Stimulated activated CD8-positive, alpha-beta memory T cell treated with anti-CD3 and anti-CD28 coated beads, Interleukin-12 subunit alpha, Interleukin-12 subunit beta, amount 100 ng/mL, for 1 hour (primary cell): ENCODE data around the gene ATP5F1D.

ENCODE experiments used
- DNase-seq: peaks from one replicate; pipeline ENCODE4 v3.0.0-alpha.2; 2020; ENCODE audit warnings: low read depth

ATP5F1D gene

GRCh38 chr19:1259206-1259875, 17.8 kb downstream of the ATP5F1D start:
- no peak for DNase-seq

DNA sequence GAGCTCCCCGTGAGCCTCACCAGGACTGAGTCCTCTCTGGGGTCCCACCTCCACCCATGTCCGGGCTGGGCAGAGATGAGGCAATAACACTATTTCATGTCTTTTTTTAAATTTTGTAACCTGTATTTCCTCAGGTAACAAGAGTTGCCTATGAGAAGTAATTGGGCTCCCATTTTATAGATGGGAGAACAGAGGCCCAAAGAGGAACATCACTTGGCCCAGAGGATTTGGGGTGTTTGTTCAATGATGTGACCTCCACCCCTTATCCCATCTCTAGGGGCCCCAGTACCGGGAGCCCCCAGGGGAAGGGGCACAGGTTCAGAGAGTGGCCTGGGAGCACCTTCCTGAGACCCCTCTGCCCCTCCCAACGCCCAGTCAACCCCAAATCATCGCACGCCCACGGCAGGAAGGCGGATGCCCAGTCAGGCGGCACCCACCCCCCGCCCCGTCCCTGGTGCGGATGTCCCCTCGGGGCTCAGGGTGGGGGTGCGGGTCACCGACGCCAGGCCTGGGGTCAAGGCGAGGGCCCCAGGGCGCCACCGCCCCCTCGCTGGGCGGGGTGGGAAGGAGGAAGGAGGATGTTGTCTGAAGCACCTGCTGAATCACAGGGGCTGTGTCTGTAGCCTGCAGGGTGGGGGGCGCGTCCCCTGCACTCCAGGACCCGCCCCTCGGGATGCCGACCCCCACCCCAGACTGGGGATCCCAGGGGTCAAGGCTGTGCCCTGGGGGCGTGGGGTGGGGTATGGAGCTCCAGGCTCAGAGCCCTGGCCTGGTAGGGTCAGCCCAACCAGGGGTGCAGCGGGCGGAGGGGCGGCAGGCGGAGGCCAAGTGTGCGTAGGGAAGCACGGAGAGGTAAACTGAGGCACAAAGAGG, 18.6 kb downstream of the ATP5F1D start:
- DNase-seq, result no peak

- peak; percentile 95 for DNase-seq
These were observed 19.4 kb downstream of the ATP5F1D start for GRCh38 chr19:1260749-1261537.

DNA sequence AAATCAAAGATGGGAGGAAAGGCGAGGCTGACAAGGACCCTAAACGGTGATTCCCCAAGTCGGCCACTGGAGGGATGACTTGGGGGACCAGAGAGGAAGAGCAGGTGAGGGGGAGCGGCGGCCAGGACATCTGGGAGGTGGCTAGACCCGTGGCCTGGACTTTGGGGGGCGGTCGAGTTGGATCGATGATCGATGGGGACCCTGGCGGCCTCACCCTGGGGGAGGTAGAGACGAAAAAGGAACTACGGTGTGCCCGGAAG, 19.9 kb downstream of the ATP5F1D start:
- DNase-seq, result no peak

GRCh38 chr19:1261798-1262622, 20.5 kb downstream of the ATP5F1D start:
- DNase-seq, result no peak

DNA sequence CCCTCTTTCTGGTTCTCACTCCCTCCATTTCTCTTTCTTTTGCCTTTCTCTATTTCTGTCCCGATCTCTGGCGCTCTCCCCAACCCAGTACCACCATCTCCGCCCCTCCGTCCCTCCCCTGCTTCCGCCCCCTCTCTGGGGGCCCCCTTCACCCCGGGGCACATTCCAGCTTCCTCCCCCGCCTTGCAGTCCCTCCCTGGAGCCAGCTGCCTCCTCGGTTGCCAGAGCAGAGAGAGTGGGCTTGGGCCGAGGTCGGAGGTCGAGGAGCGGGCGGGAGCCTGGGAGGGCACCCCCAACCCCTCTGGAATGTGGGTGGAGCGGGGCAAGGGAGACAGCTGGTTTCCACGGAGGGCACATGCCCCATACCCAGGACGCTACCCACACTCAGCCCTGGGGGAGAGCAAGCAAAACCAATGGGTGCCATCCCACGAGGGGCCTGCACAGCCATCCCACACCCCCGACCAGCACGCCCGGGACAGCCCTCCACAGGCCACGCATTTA, 21.1 kb downstream of the ATP5F1D start:
- no peak for DNase-seq

GRCh38 chr19:1263188-1263587, 21.6 kb downstream of the ATP5F1D start:
- DNase-seq, result no peak

DNA sequence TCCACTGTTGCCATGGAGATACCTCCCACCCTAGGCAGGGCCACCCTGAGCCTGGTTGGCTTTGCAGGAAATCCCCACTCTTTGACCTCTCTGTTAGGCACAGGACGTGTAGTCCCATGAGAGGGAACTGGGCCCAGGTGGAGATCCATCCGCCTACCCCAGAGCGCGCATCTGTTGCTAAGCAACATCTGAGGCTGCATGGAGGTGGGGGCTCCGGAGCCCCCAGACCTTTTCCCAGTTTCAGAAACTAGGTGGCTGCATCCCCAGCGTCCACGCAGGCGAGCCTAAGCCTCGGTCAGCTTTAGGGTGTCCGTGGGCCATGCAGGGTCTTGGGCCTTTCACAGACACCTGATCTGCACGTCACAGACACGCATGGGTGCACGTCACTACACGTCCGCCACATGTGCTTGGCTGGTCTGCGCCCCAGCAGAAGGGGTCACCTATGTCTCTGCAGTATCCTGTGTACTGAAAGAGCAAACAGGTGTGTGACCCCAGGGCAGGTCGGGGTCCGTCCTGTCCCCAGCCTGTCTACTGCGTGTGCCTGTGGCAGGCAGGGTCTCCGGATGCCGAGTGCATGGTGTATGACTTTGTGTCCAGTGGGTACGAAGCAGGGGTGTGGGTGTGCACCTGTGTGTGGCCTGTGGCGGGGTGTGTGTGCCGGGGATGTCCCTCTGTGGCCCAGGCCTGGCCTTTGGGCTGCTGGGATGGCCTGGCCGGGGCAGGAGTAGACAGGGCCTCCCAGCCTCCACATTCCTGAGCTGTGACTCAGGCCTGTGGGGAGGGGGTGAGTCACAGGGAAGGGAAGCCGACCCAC, 23.5 kb downstream of the ATP5F1D start:
- DNase-seq, result no peak

DNA sequence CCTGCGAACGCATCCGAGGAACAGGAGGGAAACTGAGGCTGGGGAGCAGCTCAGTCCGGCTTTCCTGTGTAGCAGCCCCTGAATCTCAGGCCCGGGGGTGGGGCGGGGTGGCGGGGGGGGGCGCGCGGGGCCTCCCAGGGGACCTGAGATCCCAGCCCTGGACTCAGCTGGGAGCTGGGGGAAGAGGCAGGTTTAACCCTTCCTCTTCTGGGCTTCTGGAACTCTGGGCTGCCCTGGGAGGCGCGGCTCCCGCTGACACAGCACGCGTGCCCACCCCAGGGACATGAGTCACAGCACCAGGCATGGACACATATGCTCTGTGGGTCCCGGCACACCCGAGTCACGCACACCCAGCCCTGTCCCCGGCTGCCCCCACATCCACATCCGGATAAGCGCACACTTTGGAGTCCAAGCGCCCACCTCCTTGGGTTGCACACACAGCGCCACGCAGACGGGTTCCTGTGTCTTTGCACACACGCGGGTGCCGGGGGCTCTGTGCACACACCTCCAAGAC, 24.1 kb downstream of the ATP5F1D start:
- DNase-seq, result no peak

DNA sequence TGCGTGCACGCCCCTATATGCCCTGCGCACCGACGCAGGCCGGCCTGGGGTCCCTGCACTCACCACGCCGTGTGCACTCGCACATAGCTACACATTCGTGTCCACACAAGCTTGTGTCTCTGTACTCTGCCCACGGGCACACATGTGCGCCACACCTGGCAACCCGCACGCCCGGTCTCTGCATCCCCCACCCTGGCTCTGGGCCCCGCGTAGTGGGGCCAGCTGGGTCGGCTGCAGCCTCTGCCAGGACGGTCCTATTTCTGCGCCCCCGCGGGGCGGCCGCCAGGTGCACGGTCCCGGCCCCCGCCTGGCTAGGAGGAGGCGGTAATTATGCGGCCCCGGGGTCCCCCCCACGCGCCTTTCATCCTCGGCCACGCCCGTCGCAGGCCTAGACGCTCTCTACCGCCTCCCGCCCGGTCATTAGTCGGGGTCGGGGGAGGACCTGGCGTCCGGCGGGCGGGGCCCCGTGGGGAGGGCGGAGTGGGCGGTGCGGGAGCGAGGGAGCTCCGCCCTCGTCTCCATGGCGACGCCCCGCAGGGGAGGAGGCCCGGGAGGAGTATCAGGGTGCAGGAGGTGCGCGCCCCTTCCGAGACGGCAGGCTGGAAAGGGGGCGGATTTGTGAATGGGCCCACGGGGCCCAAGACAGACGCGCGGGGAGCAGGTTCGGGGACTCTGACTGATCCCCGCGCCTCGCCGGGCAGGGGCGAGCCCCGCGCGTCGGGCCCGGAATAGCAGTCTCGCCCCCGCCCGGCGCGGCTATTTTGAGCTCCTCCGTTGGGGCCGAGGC, 24.8 kb downstream of the ATP5F1D start:
- no peak for DNase-seq

GRCh38 chr19:1266916-1267476, 25.4 kb downstream of the ATP5F1D start:
- DNase-seq, result no peak

DNA sequence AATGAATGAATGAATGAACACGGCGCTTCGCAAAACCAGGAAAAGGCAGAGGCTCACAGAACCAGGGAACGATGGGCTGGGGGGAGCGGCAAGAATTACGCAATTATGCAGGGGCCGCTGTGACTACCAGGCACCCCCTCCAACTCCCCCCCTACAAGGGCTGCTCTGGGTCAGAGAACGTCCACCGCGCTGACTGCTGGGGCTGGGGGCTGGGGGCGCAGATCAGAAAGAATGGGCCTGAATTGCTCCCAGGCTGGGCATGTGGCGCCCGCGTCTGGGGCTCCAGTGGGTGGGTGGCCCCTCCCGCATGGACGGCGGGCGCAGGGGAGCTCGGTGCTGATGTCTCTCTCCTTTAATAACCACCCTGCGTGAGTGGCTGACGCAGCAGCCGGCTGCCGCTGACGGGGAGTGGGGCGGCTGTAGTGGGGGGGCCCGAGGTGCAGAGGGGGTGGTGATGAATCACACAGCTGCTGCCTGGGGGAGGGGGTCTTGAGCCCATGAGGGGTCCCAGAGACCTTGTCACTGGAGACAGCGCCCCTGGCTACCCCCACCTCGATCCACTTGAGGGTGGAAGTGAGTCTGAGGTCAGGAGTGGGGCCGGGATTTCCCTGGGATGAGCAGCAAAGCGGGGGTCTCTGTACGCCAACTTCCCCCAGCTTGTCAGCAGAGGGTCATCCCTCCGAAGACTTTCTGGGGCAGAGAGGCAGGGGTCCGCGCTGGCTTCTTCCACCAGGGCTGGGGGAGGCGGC, 26.1 kb downstream of the ATP5F1D start:
- DNase-seq, result no peak

- no peak for DNase-seq
These were observed 26.9 kb downstream of the ATP5F1D start for GRCh38 chr19:1268226-1269064.

DNA sequence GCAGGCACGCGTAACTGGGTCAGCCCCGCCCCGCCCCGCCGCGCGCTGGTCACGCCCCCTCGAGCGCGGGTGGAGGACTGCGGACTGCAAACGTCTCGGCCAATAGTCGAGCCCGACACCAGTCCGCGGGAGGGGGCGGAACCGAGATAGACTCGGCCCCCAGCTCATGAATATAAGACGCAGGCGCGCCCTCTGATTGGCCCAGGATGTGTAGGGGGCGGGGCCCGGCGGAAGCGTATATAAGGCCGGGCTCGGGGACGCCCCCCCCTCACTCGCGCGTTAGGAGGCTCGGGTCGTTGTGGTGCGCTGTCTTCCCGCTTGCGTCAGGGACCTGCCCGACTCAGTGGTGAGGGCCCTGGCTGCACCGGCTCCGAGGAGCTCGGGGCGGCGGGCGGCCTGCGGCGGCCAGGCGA, 27.5 kb downstream of the ATP5F1D start, which contains the start of gene CIRBP:
Gene CIRBP, plus strand, starts transcription at position 268 of the 413 bp plus-strand sequence. CDS start 1,602 bp downstream, outside the sequence.
- DNase-seq, result peak; percentile 99

- DNase-seq, result no peak
These were observed 28.1 kb downstream of the ATP5F1D start for GRCh38 chr19:1269478-1270212.

DNA sequence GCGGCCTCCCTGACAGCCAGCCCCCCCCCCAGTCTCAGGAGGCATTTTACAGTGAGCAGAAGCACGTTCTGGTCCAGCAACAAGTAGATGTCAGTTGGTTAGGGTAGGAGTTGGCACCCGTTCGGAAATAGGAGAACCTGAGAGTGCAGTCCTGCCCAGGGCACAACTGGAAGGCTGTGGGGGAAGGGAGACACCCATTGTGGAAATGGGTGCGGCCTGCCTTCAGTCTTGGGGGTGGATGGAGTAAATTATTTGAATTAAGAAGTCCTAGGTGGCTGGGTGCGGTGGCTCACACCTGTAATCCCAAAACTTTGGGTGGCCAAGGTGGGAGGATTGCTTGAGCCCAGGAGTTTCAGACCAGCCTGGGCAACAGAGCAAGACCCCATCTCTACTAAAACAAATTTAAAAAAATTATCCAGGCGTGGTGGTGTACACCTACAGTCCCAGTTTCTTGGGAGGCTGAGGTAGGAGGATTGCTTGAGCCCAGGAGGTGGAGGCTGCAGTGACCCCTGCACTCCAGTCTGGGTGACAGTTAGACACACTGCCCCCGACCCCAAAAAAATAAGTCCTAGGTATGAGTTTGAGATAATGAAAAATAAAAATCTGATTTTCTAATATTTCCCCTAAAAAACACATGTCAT, 28.8 kb downstream of the ATP5F1D start:
- no peak for DNase-seq
